ENCODE measurements around the gene ZNF783.

DNA sequence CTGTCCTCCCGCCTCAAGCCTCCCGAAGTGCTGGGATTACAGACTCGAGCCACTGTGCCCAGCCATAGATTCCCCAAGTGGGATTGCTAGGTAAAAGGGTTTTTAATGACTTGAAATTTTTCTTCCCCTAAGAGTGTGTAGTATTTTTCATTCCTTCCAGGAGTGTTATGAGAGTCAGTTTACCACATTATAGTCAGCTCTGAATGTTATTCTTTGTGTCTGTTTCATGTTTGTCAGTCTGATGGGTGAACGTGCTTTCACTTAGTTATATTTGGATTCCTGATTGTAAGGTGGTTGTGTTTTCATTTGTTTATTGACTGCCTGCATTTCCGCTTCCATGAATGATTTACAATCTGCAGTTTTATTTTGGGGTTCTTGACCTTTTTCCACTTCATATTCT, 16.3 kb upstream of the ZNF783 start:
- no peak for TF ChIP-seq BHLHE40 (IDR thresholded peaks at IDR 0.05; ENCODE audit: borderline replicate concordance)
- no peak for TF ChIP-seq SP1 (IDR thresholded peaks at IDR 0.05)
- no peak for TF ChIP-seq CTBP1 (IDR thresholded peaks at IDR 0.05; ENCODE audit: borderline replicate concordance)

Measured in HEK293T (cell line).